Adrenal gland (tissue), 12 donors: ENCODE data around the gene MSRB3. TPM values are rescaled to one million over a fixed set of nuclear protein-coding genes. Genes with fewer than 3 reads are reported as not detected.

ENCODE experiments used
- DNase-seq, 7 donors: peaks; one replicate each; pipeline ENCODE4 v3.0.0-alpha.2; 2019 to 2020
- H3K27ac ChIP-seq, 5 donors: fragments of 200-600 bp; sonication (generic) in 4 of 5; 1 replicate in 3 of 5; 2 replicates in 2 of 5; pipeline versions ENCODE4 v1.5.1 to v1.8.0; 2016 to 2020; ENCODE audit warnings: mild to moderate bottlenecking in 1 of 5
- H3K27me3 ChIP-seq: fragments of 200-600 bp; 2 replicates; pipeline ENCODE4 v1.8.0; 2021
- H3K36me3 ChIP-seq, 2 donors: fragments of 200-600 bp; replicated peaks in 1 of 2; 1 replicate in 1 of 2; 2 replicates in 1 of 2; pipeline versions ENCODE4 v1.5.1 to v1.8.0; 2018 to 2022
- H3K4me1 ChIP-seq, 2 donors: fragments of 200-600 bp; replicated peaks in 1 of 2; 1 replicate in 1 of 2; 2 replicates in 1 of 2; pipeline versions ENCODE4 v1.5.1 to v1.8.0; 2018 to 2021
- H3K4me3 ChIP-seq, 4 donors: fragments of 200-600 bp; sonication (generic) in 3 of 4; one replicate each; pipeline ENCODE4 v1.5.1; 2016 to 2018
- H3K9me3 ChIP-seq, 3 donors: fragments of 200-600 bp; sonication (generic) in 1 of 3; replicated peaks in 1 of 3; 1 replicate in 2 of 3; 2 replicates in 1 of 3; pipeline versions ENCODE4 v1.5.1 to v1.8.0; 2016 to 2021
- CTCF ChIP-seq, 6 experiments: fragments of 450-650 bp in 4 of 6; fragments of 200-600 bp in 2 of 6; sonication (generic) in 1 of 6; IDR thresholded peaks; 1 replicate in 5 of 6; 2 replicates in 1 of 6; pipeline versions ENCODE4 v1.5.1 to v1.8.0; 2016 to 2021; ENCODE audit warnings: antibody characterized with exemption in 6 of 6, mild to moderate bottlenecking in 2 of 6, moderate library complexity in 1 of 6
- POLR2A ChIP-seq, 2 donors: fragments of 450-650 bp; IDR thresholded peaks; one replicate each; pipeline ENCODE4 v1.6.1; 2017; ENCODE audit warnings: antibody characterized with exemption in 2 of 2, mild to moderate bottlenecking in 2 of 2, moderate library complexity in 1 of 2
- WGBS, 4 donors: extraction: QIAGEN DNeasy Blood & Tissue Kit in 2 of 4; methylation state at CpG; one replicate each; pipeline versions ENCODE4 v1.1.5 to v1.1.7; 2013 to 2017; 5-methylcytosine and 5-hydroxymethylcytosine counted together
- intact Hi-C, 2 donors: fragments of 100-400 bp; cut with DNase I; formaldehyde crosslinking; loops; one replicate each; pipeline versions ENCODE4 v1.14.1 to v1.15.0; 2022 to 2023
- polyA plus RNA-seq, 3 donors: library from polyadenylated mRNA; stranded (reverse); fragments of 200-250 nt in 2 of 3; fragments of 350-450 nt in 1 of 3; fragmentation: Illumina TruSeq in 1 of 3; extraction: RNeasy Lipid Tissue Mini Kit (QIAGEN cat#74804) in 1 of 3; gene quantifications; one replicate each; pipeline ENCODE4 v1.2.3, GENCODE V29; 2013 to 2014
- total RNA-seq, 9 donors: library from RNA; depleted of rRNA in 4 of 9; stranded (reverse); fragments of >200 nt in 4 of 9; fragments of 120-200 nt in 1 of 9; fragmentation: NEBNext Ultra II Directional in 1 of 9; extraction: Animal tissue kit (Norgen Biotek cat#: 25700) in 1 of 9; gene quantifications; one replicate each; pipeline versions ENCODE4 v1.1.0 to v1.2.4, GENCODE V29; 2013 to 2023
- donor health status: healthy with polysubstance abuse.
- donor health status: Bipolar disorder and iron deficiency.
- donor health status: DM: yes; HTN: yes; CAD: no.
- donor health status: DM: no; HTN: no; CAD: no.
- donor health status: DM: no; HTN: no; CAD: no.
- donor health status: DM: yes; HTN: yes; CAD: no.

Gene MSRB3
- total and polyA plus RNA-seq, 12 donors = 5.5 to 23.8 (median 9.7) TPM

- intact Hi-C loops = no loop called here
- no peaks in the 10 kb centered on the region for H3K36me3 ChIP-seq
- H3K4me1 ChIP-seq = no peaks in the 10 kb centered on the region
- DNase-seq = no peak
- H3K9me3 ChIP-seq = no peaks in the 10 kb centered on the region
- H3K27ac ChIP-seq = no peak overlapping the region
- H3K4me3 ChIP-seq = no peak overlapping the region
- WGBS, 4 donors = 52 to 74% (median 62%) methylated on average over 1 of the region's 1 CpG
- H3K27me3 ChIP-seq = no peaks in the 10 kb centered on the region
- no peak for TF ChIP-seq POLR2A (IDR thresholded peaks at IDR 0.05)
- no peak for TF ChIP-seq CTCF (IDR thresholded peaks at IDR 0.05)
Observed at GRCh38 chr12:65492998-65493912, 214.8 kb downstream of the MSRB3 start.

- Histone ChIP-seq H3K4me1 (no peaks in the 10 kb centered on the region), H3K4me3 (no peak overlapping the region), H3K27me3 (no peaks in the 10 kb centered on the region), H3K9me3 (no peaks in the 10 kb centered on the region), H3K27ac (no peak overlapping the region), H3K36me3 (no peaks in the 10 kb centered on the region)
- 25 to 72% (median 57%) methylated on average over 1 of the region's 1 CpG for WGBS, 4 donors
- DNase-seq = no peak
- no peak for TF ChIP-seq CTCF (IDR thresholded peaks at IDR 0.05)
- TF ChIP-seq POLR2A (IDR thresholded peaks at IDR 0.05) = no peak
- intact Hi-C loops = no loop called here
Observed at GRCh38 chr12:65493913-65494245, 215.4 kb downstream of the MSRB3 start.

GRCh38 chr12:65494537-65494936 lies 216.1 kb downstream of the MSRB3 start:
- H3K9me3 ChIP-seq = no peaks in the 10 kb centered on the region
- H3K4me1 ChIP-seq = no peaks in the 10 kb centered on the region
- DNase-seq = no peak
- TF ChIP-seq CTCF (IDR thresholded peaks at IDR 0.05) (no peak), POLR2A (IDR thresholded peaks at IDR 0.05) (no peak)
- no peak overlapping the region for H3K27ac ChIP-seq
- WGBS, 4 donors = 30 to 39% (median 37%) methylated on average over 2 of the region's 2 CpGs
- intact Hi-C loops = no loop called here
- no peak overlapping the region for H3K4me3 ChIP-seq
- H3K36me3 ChIP-seq = no peaks in the 10 kb centered on the region
- no peaks in the 10 kb centered on the region for H3K27me3 ChIP-seq

GRCh38 chr12:65495233-65495632 lies 216.8 kb downstream of the MSRB3 start:
- TF ChIP-seq CTCF (IDR thresholded peaks at IDR 0.05) (no peak), POLR2A (IDR thresholded peaks at IDR 0.05) (no peak)
- intact Hi-C loops = no loop called here

More at GRCh38 chr12:65495233-65495632, 216.8 kb downstream of the MSRB3 start:
- Histone ChIP-seq H3K36me3 (no peaks in the 10 kb centered on the region), H3K27ac (no peak overlapping the region), H3K27me3 (no peaks in the 10 kb centered on the region), H3K9me3 (no peaks in the 10 kb centered on the region), H3K4me1 (no peaks in the 10 kb centered on the region), H3K4me3 (no peak overlapping the region)
- DNase-seq = no peak
- WGBS, 4 donors = 34 to 65% (median 45%) methylated on average over 1 to 2 of the region's 2 CpGs
